ENCODE data around the gene ZNF91. TPM values are rescaled to one million over a fixed set of nuclear protein-coding genes. Genes with fewer than 3 reads are reported as not detected.

The ZNF91 gene
- polyA plus RNA-seq, 1 donor from 2014 or later, result 77.8 TPM

- no peak overlapping the region for H3K4me2 ChIP-seq (ENCODE audit: low read length)
- H2AFZ ChIP-seq (ENCODE audit: low read depth, low read length), result no peak overlapping the region
- H3K9me2 ChIP-seq (ENCODE audit: insufficient read depth, low read length), result no peaks in the 10 kb centered on the region
- H3K27me3 ChIP-seq (ENCODE audit: insufficient read depth, low read depth, low read length), result no peaks in the 10 kb centered on the region
- TF ChIP-seq EP300 (conservative IDR thresholded peaks at IDR 0.05; ENCODE audit: poor library complexity, severe bottlenecking) (no peak), POLR2AphosphoS5 (IDR thresholded peaks at IDR 0.05) (no peak), TAF1 (IDR thresholded peaks at IDR 0.05; ENCODE audit: low read depth) (no peak), SMC3 (conservative IDR thresholded peaks at IDR 0.05; ENCODE audit: poor library complexity) (no peak), MXI1 (conservative IDR thresholded peaks at IDR 0.05; ENCODE audit: poor library complexity, severe bottlenecking) (no peak), RAD21 (conservative IDR thresholded peaks at IDR 0.05) (no peak), EZH2 (IDR thresholded peaks at IDR 0.05; ENCODE audit: borderline replicate concordance, insufficient read depth, low read length, poor library complexity, severe bottlenecking) (no peak)
- TF ChIP-seq, protein P1, sequence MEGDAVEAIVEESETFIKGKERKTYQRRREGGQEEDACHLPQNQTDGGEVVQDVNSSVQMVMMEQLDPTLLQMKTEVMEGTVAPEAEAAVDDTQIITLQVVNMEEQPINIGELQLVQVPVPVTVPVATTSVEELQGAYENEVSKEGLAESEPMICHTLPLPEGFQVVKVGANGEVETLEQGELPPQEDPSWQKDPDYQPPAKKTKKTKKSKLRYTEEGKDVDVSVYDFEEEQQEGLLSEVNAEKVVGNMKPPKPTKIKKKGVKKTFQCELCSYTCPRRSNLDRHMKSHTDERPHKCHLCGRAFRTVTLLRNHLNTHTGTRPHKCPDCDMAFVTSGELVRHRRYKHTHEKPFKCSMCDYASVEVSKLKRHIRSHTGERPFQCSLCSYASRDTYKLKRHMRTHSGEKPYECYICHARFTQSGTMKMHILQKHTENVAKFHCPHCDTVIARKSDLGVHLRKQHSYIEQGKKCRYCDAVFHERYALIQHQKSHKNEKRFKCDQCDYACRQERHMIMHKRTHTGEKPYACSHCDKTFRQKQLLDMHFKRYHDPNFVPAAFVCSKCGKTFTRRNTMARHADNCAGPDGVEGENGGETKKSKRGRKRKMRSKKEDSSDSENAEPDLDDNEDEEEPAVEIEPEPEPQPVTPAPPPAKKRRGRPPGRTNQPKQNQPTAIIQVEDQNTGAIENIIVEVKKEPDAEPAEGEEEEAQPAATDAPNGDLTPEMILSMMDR (IDR thresholded peaks at IDR 0.05; ENCODE audit: poor library complexity, severe bottlenecking), result no peak
- TF ChIP-seq, protein P2, sequence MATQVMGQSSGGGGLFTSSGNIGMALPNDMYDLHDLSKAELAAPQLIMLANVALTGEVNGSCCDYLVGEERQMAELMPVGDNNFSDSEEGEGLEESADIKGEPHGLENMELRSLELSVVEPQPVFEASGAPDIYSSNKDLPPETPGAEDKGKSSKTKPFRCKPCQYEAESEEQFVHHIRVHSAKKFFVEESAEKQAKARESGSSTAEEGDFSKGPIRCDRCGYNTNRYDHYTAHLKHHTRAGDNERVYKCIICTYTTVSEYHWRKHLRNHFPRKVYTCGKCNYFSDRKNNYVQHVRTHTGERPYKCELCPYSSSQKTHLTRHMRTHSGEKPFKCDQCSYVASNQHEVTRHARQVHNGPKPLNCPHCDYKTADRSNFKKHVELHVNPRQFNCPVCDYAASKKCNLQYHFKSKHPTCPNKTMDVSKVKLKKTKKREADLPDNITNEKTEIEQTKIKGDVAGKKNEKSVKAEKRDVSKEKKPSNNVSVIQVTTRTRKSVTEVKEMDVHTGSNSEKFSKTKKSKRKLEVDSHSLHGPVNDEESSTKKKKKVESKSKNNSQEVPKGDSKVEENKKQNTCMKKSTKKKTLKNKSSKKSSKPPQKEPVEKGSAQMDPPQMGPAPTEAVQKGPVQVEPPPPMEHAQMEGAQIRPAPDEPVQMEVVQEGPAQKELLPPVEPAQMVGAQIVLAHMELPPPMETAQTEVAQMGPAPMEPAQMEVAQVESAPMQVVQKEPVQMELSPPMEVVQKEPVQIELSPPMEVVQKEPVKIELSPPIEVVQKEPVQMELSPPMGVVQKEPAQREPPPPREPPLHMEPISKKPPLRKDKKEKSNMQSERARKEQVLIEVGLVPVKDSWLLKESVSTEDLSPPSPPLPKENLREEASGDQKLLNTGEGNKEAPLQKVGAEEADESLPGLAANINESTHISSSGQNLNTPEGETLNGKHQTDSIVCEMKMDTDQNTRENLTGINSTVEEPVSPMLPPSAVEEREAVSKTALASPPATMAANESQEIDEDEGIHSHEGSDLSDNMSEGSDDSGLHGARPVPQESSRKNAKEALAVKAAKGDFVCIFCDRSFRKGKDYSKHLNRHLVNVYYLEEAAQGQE (IDR thresholded peaks at IDR 0.05; ENCODE audit: borderline replicate concordance), result no peak
- peaks cover 27% of the 10 kb centered on the region for H3K9me3 ChIP-seq (ENCODE audit: low read length)
- H3K9ac ChIP-seq (ENCODE audit: low read length), result no peak overlapping the region
- H4K20me1 ChIP-seq (ENCODE audit: insufficient read depth), result no peaks in the 10 kb centered on the region
- H3K4me3 ChIP-seq (ENCODE audit: low read length), result no peak overlapping the region
- H3K36me3 ChIP-seq (ENCODE audit: insufficient read depth, low read length), result peaks cover 20% of the 10 kb centered on the region
- no peaks in the 10 kb centered on the region for H3F3A ChIP-seq (ENCODE audit: insufficient read depth, low read length, poor library complexity, severe bottlenecking)
- peaks cover 92% of the 10 kb centered on the region for H3K79me2 ChIP-seq (replicated peaks; ENCODE audit: insufficient read depth, low read length)
- H3K27ac ChIP-seq (ENCODE audit: low read length), result no peak overlapping the region
Measured at GRCh38 chr19:23384858-23385257, 10.4 kb downstream of the ZNF91 start.

DNA sequence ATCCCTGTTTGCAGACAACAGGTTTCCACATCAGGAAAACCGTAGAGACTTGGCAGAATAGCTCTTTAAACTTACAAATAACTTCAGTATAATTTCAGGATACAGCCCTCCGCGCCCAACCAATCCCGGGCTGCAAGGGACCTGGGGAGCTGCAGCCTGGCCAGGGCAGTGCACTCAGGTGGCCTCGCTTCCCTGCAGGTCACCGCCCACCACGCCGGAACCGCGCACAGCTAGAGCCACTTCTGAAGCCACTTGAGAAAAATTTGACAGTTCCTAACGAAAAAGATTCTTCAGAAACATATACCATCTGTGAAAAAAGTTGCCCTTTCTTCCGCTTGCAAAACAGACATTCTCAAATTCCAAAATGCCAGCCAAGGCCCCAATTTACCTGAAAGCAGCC is 11.1 kb downstream of the ZNF91 start:
- no peak overlapping the region for H3K9ac ChIP-seq (ENCODE audit: low read length)
- no peak overlapping the region for H3K27ac ChIP-seq (ENCODE audit: low read length)
- no peak for TF ChIP-seq SMC3 (conservative IDR thresholded peaks at IDR 0.05; ENCODE audit: poor library complexity)
- no peak for TF ChIP-seq MXI1 (conservative IDR thresholded peaks at IDR 0.05; ENCODE audit: poor library complexity, severe bottlenecking)
- no peak for TF ChIP-seq RAD21 (conservative IDR thresholded peaks at IDR 0.05)
- no peak for TF ChIP-seq EP300 (conservative IDR thresholded peaks at IDR 0.05; ENCODE audit: poor library complexity, severe bottlenecking)
- TF ChIP-seq POLR2AphosphoS5 (IDR thresholded peaks at IDR 0.05), result no peak
- H3K79me2 ChIP-seq (replicated peaks; ENCODE audit: insufficient read depth, low read length), result peaks cover 92% of the 10 kb centered on the region
- H3K4me3 ChIP-seq (ENCODE audit: low read length), result no peak overlapping the region
- no peak overlapping the region for H2AFZ ChIP-seq (ENCODE audit: low read depth, low read length)
- H4K20me1 ChIP-seq (ENCODE audit: insufficient read depth), result no peaks in the 10 kb centered on the region
- no peaks in the 10 kb centered on the region for H3K9me2 ChIP-seq (ENCODE audit: insufficient read depth, low read length)
- no peaks in the 10 kb centered on the region for H3F3A ChIP-seq (ENCODE audit: insufficient read depth, low read length, poor library complexity, severe bottlenecking)
- H3K4me2 ChIP-seq (ENCODE audit: low read length), result no peak overlapping the region
- H3K27me3 ChIP-seq (ENCODE audit: insufficient read depth, low read depth, low read length), result no peaks in the 10 kb centered on the region
- peaks cover 32% of the 10 kb centered on the region for H3K9me3 ChIP-seq (ENCODE audit: low read length)
- H3K36me3 ChIP-seq (ENCODE audit: insufficient read depth, low read length), result peaks cover 22% of the 10 kb centered on the region
